B cell (primary cell): ENCODE results near the gene DLG2. TPM values are rescaled to one million over a fixed set of nuclear protein-coding genes. Genes with fewer than 3 reads are reported as not detected.

Experiments
- ATAC-seq: fragments of 200-7000 bp; cut with Tn5 transposase; one replicate; pipeline ENCODE4 v1.10.0; 2021; ENCODE audit warnings: low read depth, mild to moderate bottlenecking, moderate number of reproducible peaks, moderate library complexity
- CTCF ChIA-PET: fragments of 350-600 bp; sonication (Branson Sonifier 250); formaldehyde crosslinking; loops from one replicate; lab custom pipeline; 2021; ENCODE audit warnings: antibody characterized with exemption, inconsistent platforms; lab: Charles Lee
- POLR2A ChIA-PET: fragments of 350-600 bp; sonication (Branson Sonifier 250); formaldehyde crosslinking; loops from one replicate; lab custom pipeline; 2021; ENCODE audit warnings: antibody characterized with exemption; lab: Charles Lee
- DNase-seq: peaks from one replicate; pipeline ENCODE4 v3.0.0; 2013
- H2AFZ ChIP-seq: 2 replicates; pipeline ENCODE4 v1.6.1; 2012; ENCODE audit warnings: mild to moderate bottlenecking, low read depth, low read length; ENCODE audit not compliant: insufficient read depth, poor library complexity, severe bottlenecking
- H3K27ac ChIP-seq, 2 donors: 1 replicate in 1 of 2; 2 replicates in 1 of 2; pipeline ENCODE4 v1.5.1; 2012 to 2013; ENCODE audit warnings: low read length in 2 of 2, mild to moderate bottlenecking in 2 of 2, moderate library complexity in 1 of 2
- H3K27me3 ChIP-seq, 4 experiments: fragments of 200-600 bp in 1 of 4; sonication (generic) in 1 of 4; replicated peaks in 1 of 4; 1 replicate in 2 of 4; 2 replicates in 2 of 4; pipeline versions ENCODE4 v1.6.1 to v1.7.0; 2013 to 2016; ENCODE audit warnings: low read length in 3 of 4, mild to moderate bottlenecking in 2 of 4, mixed read lengths in 1 of 4, moderate library complexity in 1 of 4; ENCODE audit not compliant: insufficient read depth in 4 of 4, control insufficient read depth in 3 of 4; ENCODE audit errors: control extremely low read depth in 1 of 4
- H3K36me3 ChIP-seq, 2 experiments: replicated peaks in 1 of 2; 1 replicate in 1 of 2; 2 replicates in 1 of 2; pipeline versions ENCODE4 v1.6.1 to v1.7.1; 2013; ENCODE audit warnings: low read length in 1 of 2; ENCODE audit not compliant: insufficient read depth in 2 of 2, control insufficient read depth in 1 of 2; ENCODE audit errors: control extremely low read depth in 1 of 2, extremely low read depth in 1 of 2
- H3K4me1 ChIP-seq, 2 donors: fragments of 200-600 bp in 1 of 2; sonication (generic) in 1 of 2; 1 replicate in 1 of 2; 2 replicates in 1 of 2; pipeline versions ENCODE4 v1.5.1 to v1.6.1; 2013 to 2017; ENCODE audit warnings: low read length in 2 of 2; ENCODE audit not compliant: control insufficient read depth in 2 of 2, insufficient read depth in 2 of 2
- H3K4me2 ChIP-seq: replicated peaks from 2 replicates; pipeline ENCODE3; 2012; ENCODE audit warnings: mild to moderate bottlenecking, low read depth, low read length; ENCODE audit not compliant: poor library complexity, severe bottlenecking
- H3K4me3 ChIP-seq, 5 experiments: fragments of 200-600 bp in 1 of 5; sonication (generic) in 1 of 5; 1 replicate in 3 of 5; 2 replicates in 2 of 5; pipeline versions ENCODE4 v1.5.1 to v1.7.0; 2011 to 2016; ENCODE audit warnings: low read length in 4 of 5, mild to moderate bottlenecking in 4 of 5, low read depth in 2 of 5, control low read depth in 1 of 5, moderate library complexity in 1 of 5; ENCODE audit not compliant: insufficient read depth in 1 of 5; ENCODE audit errors: control extremely low read depth in 1 of 5, extremely low read depth in 1 of 5
- H3K79me2 ChIP-seq: fragments of 200-600 bp; sonication (generic); one replicate; pipeline ENCODE4 v1.6.0; 2016; ENCODE audit warnings: low read length; ENCODE audit not compliant: control insufficient read depth, insufficient read depth
- H3K9ac ChIP-seq: fragments of 200-600 bp; sonication (generic); 2 replicates; pipeline ENCODE4 v1.6.1; 2017; ENCODE audit warnings: mild to moderate bottlenecking, low read length, moderate library complexity
- H3K9me3 ChIP-seq, 3 donors: one replicate each; pipeline versions ENCODE4 v1.6.1 to v1.7.1; 2013; ENCODE audit warnings: low read length in 2 of 3; ENCODE audit not compliant: control insufficient read depth in 2 of 3, insufficient read depth in 1 of 3; ENCODE audit errors: control extremely low read depth in 1 of 3
- H4K20me1 ChIP-seq: 2 replicates; pipeline ENCODE4 v1.6.0; 2012; ENCODE audit warnings: mild to moderate bottlenecking, low read length; ENCODE audit not compliant: insufficient read depth, control insufficient read depth, poor library complexity, severe bottlenecking
- H3K27ac Mint-ChIP-seq: one replicate; pipeline ENCODE4 v1.8.0; 2021; ENCODE audit warnings: mixed read lengths
- H3K27me3 Mint-ChIP-seq: one replicate; pipeline ENCODE4 v1.8.0; 2021; ENCODE audit warnings: mixed read lengths
- H3K4me1 Mint-ChIP-seq: one replicate; pipeline ENCODE4 v1.8.0; 2021; ENCODE audit warnings: mixed read lengths
- H3K4me3 Mint-ChIP-seq: one replicate; pipeline ENCODE4 v1.8.0; 2021; ENCODE audit warnings: mixed read lengths
- H3K9me3 Mint-ChIP-seq: one replicate; pipeline ENCODE4 v1.8.0; 2022; ENCODE audit warnings: mixed read lengths; ENCODE audit not compliant: insufficient read depth
- EZH2 ChIP-seq: IDR thresholded peaks from 2 replicates; pipeline ENCODE4 v1.6.1; 2012; ENCODE audit warnings: borderline replicate concordance, low read depth, mild to moderate bottlenecking, moderate library complexity, low read length; ENCODE audit not compliant: insufficient read depth, poor library complexity, severe bottlenecking
- WGBS: methylation state at CpG from one replicate; pipeline ENCODE4 v1.1.5; 2013; ENCODE audit warnings: missing lambda C conversion rate; ENCODE audit not compliant: insufficient coverage; 5-methylcytosine and 5-hydroxymethylcytosine counted together
- intact Hi-C: fragments of 100-400 bp; cut with micrococcal nuclease; formaldehyde crosslinking; loops from one replicate; pipeline ENCODE4 v1.10.0; 2022
- polyA plus RNA-seq: library from polyadenylated mRNA; depleted of rRNA; stranded (reverse); fragments of >200 nt; gene quantifications from 2 replicates; pipeline ENCODE4 v1.2.3, GENCODE V29; 2012
- total RNA-seq, 2 donors: library from RNA; stranded (reverse); fragments of 120-200 nt in 1 of 2; gene quantifications; 1 replicate in 1 of 2; 2 replicates in 1 of 2; pipeline versions ENCODE4 v1.2.3 to v1.2.4, GENCODE V29; 2013 to 2022
- TF ChIP-seq, protein P1 (sequence below): fragments of 200-600 bp; IDR thresholded peaks from one replicate; pipeline ENCODE4 v1.8.0; 2022; ENCODE audit warnings: antibody characterized with exemption, mild to moderate bottlenecking

The DLG2 gene
- total and polyA plus RNA-seq, 2 donors (not counting 1 experiment from before 2014, with no cell fraction given), result 0.54 to 5.4 TPM

DNA sequence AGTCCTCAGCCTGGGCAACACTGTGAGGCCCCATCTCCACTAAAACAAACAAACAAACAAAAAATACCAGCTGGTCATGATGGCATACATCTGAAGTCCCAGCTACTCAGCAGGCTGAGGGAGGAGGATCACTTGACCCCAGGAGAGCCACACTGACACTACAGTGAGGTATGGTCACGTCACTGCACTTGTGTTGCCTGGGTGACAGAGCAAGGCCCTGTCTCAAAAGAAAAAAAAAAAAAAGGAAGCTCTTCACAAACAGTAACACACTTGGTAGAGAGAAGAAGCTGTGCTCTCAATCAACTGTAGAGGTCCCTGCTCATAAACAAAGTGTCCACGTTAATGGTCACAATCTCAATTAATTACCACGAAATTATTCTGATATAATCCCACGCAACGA is 1939.4 kb downstream of the DLG2 start:
- H3K27ac Mint-ChIP-seq, result no peak overlapping the region
- Histone ChIP-seq H3K9me3 (no peaks in the 10 kb centered on the region), H3K36me3 (no peaks in the 10 kb centered on the region), H3K4me1 (peaks cover 0 to 1% of the 10 kb centered on the region in 2 donors), H3K4me2 (no peak overlapping the region), H2AFZ (no peak overlapping the region), H3K9ac (no peak overlapping the region), H3K4me3 (no peak overlapping the region), H3K79me2 (no peaks in the 10 kb centered on the region), H4K20me1 (no peaks in the 10 kb centered on the region), H3K27ac (no peak overlapping the region), H3K27me3 (peaks cover 0 to 4% (median 1%) of the 10 kb centered on the region in 4 experiments)
- H3K4me3 Mint-ChIP-seq, result no peak overlapping the region
- no CpG with 5 or more reads among the region's 5 CpGs for WGBS
- ChIA-PET CTCF (no interaction called here), POLR2A (no interaction called here)
- no peaks in the 10 kb centered on the region for H3K9me3 Mint-ChIP-seq
- H3K27me3 Mint-ChIP-seq, result peaks cover 32% of the 10 kb centered on the region
- H3K4me1 Mint-ChIP-seq, result peaks cover 1% of the 10 kb centered on the region
- no peak for DNase-seq
- TF ChIP-seq EZH2, result no peak
- TF ChIP-seq, protein P1, sequence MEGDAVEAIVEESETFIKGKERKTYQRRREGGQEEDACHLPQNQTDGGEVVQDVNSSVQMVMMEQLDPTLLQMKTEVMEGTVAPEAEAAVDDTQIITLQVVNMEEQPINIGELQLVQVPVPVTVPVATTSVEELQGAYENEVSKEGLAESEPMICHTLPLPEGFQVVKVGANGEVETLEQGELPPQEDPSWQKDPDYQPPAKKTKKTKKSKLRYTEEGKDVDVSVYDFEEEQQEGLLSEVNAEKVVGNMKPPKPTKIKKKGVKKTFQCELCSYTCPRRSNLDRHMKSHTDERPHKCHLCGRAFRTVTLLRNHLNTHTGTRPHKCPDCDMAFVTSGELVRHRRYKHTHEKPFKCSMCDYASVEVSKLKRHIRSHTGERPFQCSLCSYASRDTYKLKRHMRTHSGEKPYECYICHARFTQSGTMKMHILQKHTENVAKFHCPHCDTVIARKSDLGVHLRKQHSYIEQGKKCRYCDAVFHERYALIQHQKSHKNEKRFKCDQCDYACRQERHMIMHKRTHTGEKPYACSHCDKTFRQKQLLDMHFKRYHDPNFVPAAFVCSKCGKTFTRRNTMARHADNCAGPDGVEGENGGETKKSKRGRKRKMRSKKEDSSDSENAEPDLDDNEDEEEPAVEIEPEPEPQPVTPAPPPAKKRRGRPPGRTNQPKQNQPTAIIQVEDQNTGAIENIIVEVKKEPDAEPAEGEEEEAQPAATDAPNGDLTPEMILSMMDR, result no peak
- intact Hi-C loops, result no loop called here
- no peak for ATAC-seq

DNA sequence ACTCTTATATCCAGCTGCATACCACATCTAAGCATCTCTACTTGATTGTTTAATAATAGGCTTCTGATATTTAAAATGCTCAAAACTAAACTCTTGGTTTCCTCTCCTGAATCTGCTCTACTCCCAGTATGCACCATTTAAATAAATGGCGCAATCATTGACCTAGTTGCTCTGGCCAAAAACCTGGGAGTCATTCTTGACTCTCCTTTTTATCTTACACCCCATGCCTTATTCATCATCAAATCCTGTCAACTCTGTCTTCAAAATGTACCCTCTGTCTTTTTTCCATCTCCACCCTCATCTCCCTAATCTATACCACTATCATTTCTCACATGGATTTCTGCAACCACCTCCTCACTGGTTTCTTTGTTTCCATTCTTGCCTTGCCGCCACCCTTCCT is 1941.4 kb downstream of the DLG2 start:
- Mint-ChIP-seq H3K27ac (no peak overlapping the region), H3K9me3 (no peaks in the 10 kb centered on the region), H3K4me1 (peaks cover 20% of the 10 kb centered on the region), H3K4me3 (no peak overlapping the region), H3K27me3 (peaks cover 44% of the 10 kb centered on the region)
- Histone ChIP-seq H3K4me3 (no peak overlapping the region), H3K79me2 (no peaks in the 10 kb centered on the region), H4K20me1 (no peaks in the 10 kb centered on the region), H3K27me3 (peaks cover 0 to 4% (median 2%) of the 10 kb centered on the region in 4 experiments), H3K4me1 (peaks cover 0 to 13% of the 10 kb centered on the region in 2 donors), H3K36me3 (no peaks in the 10 kb centered on the region), H2AFZ (no peak overlapping the region), H3K9me3 (no peaks in the 10 kb centered on the region), H3K27ac (no peak overlapping the region), H3K9ac (no peak overlapping the region), H3K4me2 (no peak overlapping the region)
- TF ChIP-seq, protein P1, result no peak
- TF ChIP-seq EZH2, result no peak
- intact Hi-C loops, result no loop called here
- ChIA-PET CTCF (no interaction called here), POLR2A (no interaction called here)
- DNase-seq (no peak), ATAC-seq (no peak)
- 100% methylated on average over 2 of the region's 2 CpGs for WGBS
